SK-N-SH treated with all-trans-retinoic acid at 6 μM for 48 hours (cell line): Measurements from ENCODE around the gene MBNL3.

ENCODE experiments used
- ARNTL ChIP-seq: fragments of 450-650 bp; formaldehyde crosslinking; IDR thresholded peaks from 2 replicates; pipeline ENCODE4 v1.5.0; 2020; ENCODE audit warnings: low read depth, mild to moderate bottlenecking, moderate library complexity, borderline replicate concordance
- BACH2 ChIP-seq: fragments of 250-450 bp; sonication (Bioruptor Pico); IDR thresholded peaks from 2 replicates; pipeline ENCODE4 v1.9.0; 2021; ENCODE audit warnings: mild to moderate bottlenecking, borderline replicate concordance
- CREB5 ChIP-seq: fragments of 250-450 bp; sonication (Bioruptor Pico); IDR thresholded peaks from 2 replicates; pipeline ENCODE4 v1.5.1; 2020; ENCODE audit warnings: low read depth, mild to moderate bottlenecking, moderate library complexity
- CSRNP3 ChIP-seq: fragments of 250-450 bp; sonication (Bioruptor Pico); IDR thresholded peaks from 2 replicates; pipeline ENCODE4 v1.5.1; 2021; ENCODE audit warnings: mild to moderate bottlenecking, moderate library complexity
- ESRRG ChIP-seq: fragments of 250-450 bp; sonication (Bioruptor Pico); IDR thresholded peaks from 2 replicates; pipeline ENCODE4 v1.6.1; 2021; ENCODE audit warnings: mild to moderate bottlenecking
- ISL1 ChIP-seq: fragments of 250-450 bp; sonication (Bioruptor Pico); IDR thresholded peaks from 2 replicates; pipeline ENCODE4 v2.1.2; 2022; ENCODE audit warnings: mild to moderate bottlenecking, moderate library complexity
- OSR1 ChIP-seq: fragments of 250-450 bp; sonication (Bioruptor Pico); IDR thresholded peaks from 2 replicates; pipeline ENCODE4 v1.8.0; 2022; ENCODE audit warnings: moderate library complexity, mild to moderate bottlenecking, inconsistent platforms
- PPARA ChIP-seq: fragments of 250-450 bp; sonication (Bioruptor Pico); IDR thresholded peaks from 2 replicates; pipeline ENCODE4 v1.5.0; 2020; ENCODE audit warnings: mild to moderate bottlenecking, borderline replicate concordance
- RARB ChIP-seq: fragments of 250-450 bp; sonication (Bioruptor Pico); IDR thresholded peaks from 2 replicates; pipeline ENCODE4 v1.8.0; 2021; ENCODE audit warnings: mild to moderate bottlenecking, moderate library complexity
- ZC3H10 ChIP-seq: fragments of 250-450 bp; sonication (Bioruptor Pico); IDR thresholded peaks from 2 replicates; pipeline ENCODE4 v1.5.1; 2021; ENCODE audit warnings: mild to moderate bottlenecking, moderate library complexity
- ZFP3 ChIP-seq: fragments of 250-450 bp; sonication (Bioruptor Pico); IDR thresholded peaks from 2 replicates; pipeline ENCODE4 v1.5.0; 2020; ENCODE audit warnings: mild to moderate bottlenecking, moderate library complexity
- ZFP30 ChIP-seq: fragments of 450-650 bp; formaldehyde crosslinking; IDR thresholded peaks from 2 replicates; pipeline ENCODE4 v1.5.0; 2022; ENCODE audit warnings: mild to moderate bottlenecking, moderate library complexity
- TF ChIP-seq, protein P1 (sequence below): fragments of 250-450 bp; sonication (Bioruptor Pico); IDR thresholded peaks from 2 replicates; pipeline ENCODE4 v1.8.0; 2020; ENCODE audit warnings: mild to moderate bottlenecking, moderate library complexity, borderline replicate concordance

- TF ChIP-seq BACH2 (CRISPR knock-in tag) (no peak), CREB5 (CRISPR knock-in tag) (no peak), OSR1 (CRISPR knock-in tag) (no peak), ZFP3 (CRISPR knock-in tag) (no peak), ESRRG (CRISPR knock-in tag) (no peak), ZFP30 (CRISPR knock-in tag) (no peak), PPARA (CRISPR knock-in tag) (no peak), ZC3H10 (no peak), ISL1 (no peak), CSRNP3 (CRISPR knock-in tag) (no peak), ARNTL (CRISPR knock-in tag) (no peak), RARB (CRISPR knock-in tag) (no peak)
- TF ChIP-seq, protein P1, sequence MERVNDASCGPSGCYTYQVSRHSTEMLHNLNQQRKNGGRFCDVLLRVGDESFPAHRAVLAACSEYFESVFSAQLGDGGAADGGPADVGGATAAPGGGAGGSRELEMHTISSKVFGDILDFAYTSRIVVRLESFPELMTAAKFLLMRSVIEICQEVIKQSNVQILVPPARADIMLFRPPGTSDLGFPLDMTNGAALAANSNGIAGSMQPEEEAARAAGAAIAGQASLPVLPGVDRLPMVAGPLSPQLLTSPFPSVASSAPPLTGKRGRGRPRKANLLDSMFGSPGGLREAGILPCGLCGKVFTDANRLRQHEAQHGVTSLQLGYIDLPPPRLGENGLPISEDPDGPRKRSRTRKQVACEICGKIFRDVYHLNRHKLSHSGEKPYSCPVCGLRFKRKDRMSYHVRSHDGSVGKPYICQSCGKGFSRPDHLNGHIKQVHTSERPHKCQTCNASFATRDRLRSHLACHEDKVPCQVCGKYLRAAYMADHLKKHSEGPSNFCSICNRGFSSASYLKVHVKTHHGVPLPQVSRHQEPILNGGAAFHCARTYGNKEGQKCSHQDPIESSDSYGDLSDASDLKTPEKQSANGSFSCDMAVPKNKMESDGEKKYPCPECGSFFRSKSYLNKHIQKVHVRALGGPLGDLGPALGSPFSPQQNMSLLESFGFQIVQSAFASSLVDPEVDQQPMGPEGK (CRISPR knock-in tag), result no peak
Measured at GRCh38 chrX:132470831-132471230, 18.0 kb downstream of the MBNL3 start.
